ENCODE results near the gene EYA2. TPM values are rescaled to one million over a fixed set of nuclear protein-coding genes. Genes with fewer than 3 reads are reported as not detected.
"Not testable (repeated sequence)": the region's sequence is repeated elsewhere in the genome, so short reads cannot be mapped to it uniquely, and the experiment has no call there.

The EYA2 gene
- total RNA-seq, 1 donor from 2014 or later, result 24.4 TPM

- DNase-seq (ENCODE audit: low spot score), result no peak
- ATAC-seq, result no peak
- intact Hi-C loops (cut with DNase I), result no loop called here
These were observed 304.4 kb downstream of the EYA2 start for GRCh38 chr20:47198996-47199552.

- DNase-seq (ENCODE audit: low spot score), result no peak
- intact Hi-C loops (cut with DNase I), result no loop called here
- ATAC-seq, result no peak
These were observed 306.6 kb downstream of the EYA2 start for GRCh38 chr20:47201074-47201730.

- no peak for DNase-seq (ENCODE audit: low spot score)
- ATAC-seq, result no peak
- intact Hi-C loops (cut with DNase I), result no loop called here
These were observed 308.4 kb downstream of the EYA2 start for GRCh38 chr20:47202733-47203667.

GRCh38 chr20:47204008-47204849, 309.6 kb downstream of the EYA2 start:
- ATAC-seq, result no peak
- DNase-seq (ENCODE audit: low spot score), result no peak
- intact Hi-C loops (cut with DNase I), result no loop called here

GRCh38 chr20:47204850-47205122, 310.1 kb downstream of the EYA2 start:
- DNase-seq (ENCODE audit: low spot score); ATAC-seq; intact Hi-C loops (cut with DNase I): not testable (repeated sequence)

- intact Hi-C loops (cut with DNase I), result no loop called here
- DNase-seq (ENCODE audit: low spot score) (peak; percentile 92), ATAC-seq (peak; percentile 87)
These were observed 311.0 kb downstream of the EYA2 start for GRCh38 chr20:47205577-47206123.

GRCh38 chr20:47206552-47206951, 311.9 kb downstream of the EYA2 start:
- intact Hi-C loops (cut with DNase I); DNase-seq (ENCODE audit: low spot score); ATAC-seq: not testable (repeated sequence)

GRCh38 chr20:47206962-47207641, 312.5 kb downstream of the EYA2 start:
- DNase-seq (ENCODE audit: low spot score) (no peak), ATAC-seq (no peak)
- intact Hi-C loops (cut with DNase I), result no loop called here

- no peak for DNase-seq (ENCODE audit: low spot score)
- ATAC-seq, result no peak
- intact Hi-C loops (cut with DNase I), result no loop called here
These were observed 314.0 kb downstream of the EYA2 start for GRCh38 chr20:47208534-47209174.

GRCh38 chr20:47209982-47210381, 315.3 kb downstream of the EYA2 start:
- ATAC-seq (no peak), DNase-seq (ENCODE audit: low spot score) (no peak)
- intact Hi-C loops (cut with DNase I), result no loop called here

GRCh38 chr20:47210470-47210869, 315.8 kb downstream of the EYA2 start:
- DNase-seq (ENCODE audit: low spot score) (no peak), ATAC-seq (no peak)
- intact Hi-C loops (cut with DNase I), result no loop called here

GRCh38 chr20:47211036-47211435, 316.4 kb downstream of the EYA2 start:
- DNase-seq (ENCODE audit: low spot score) (no peak), ATAC-seq (no peak)
- intact Hi-C loops (cut with DNase I), result no loop called here

GRCh38 chr20:47212606-47213207, 318.1 kb downstream of the EYA2 start:
- DNase-seq (ENCODE audit: low spot score), result no peak
- intact Hi-C loops (cut with DNase I), result no loop called here
- ATAC-seq, result no peak

- intact Hi-C loops (cut with DNase I), result no loop called here
- DNase-seq (ENCODE audit: low spot score) (no peak), ATAC-seq (no peak)
These were observed 319.3 kb downstream of the EYA2 start for GRCh38 chr20:47213966-47214365.

GRCh38 chr20:47215653-47216397, 321.2 kb downstream of the EYA2 start:
- ATAC-seq, result no peak
- intact Hi-C loops (cut with DNase I), result no loop called here
- no peak for DNase-seq (ENCODE audit: low spot score)

- no peak for DNase-seq (ENCODE audit: low spot score)
- no peak for ATAC-seq
- intact Hi-C loops (cut with DNase I), result no loop called here
These were observed 322.3 kb downstream of the EYA2 start for GRCh38 chr20:47216819-47217410.
